Activated CD4-positive, alpha-beta T cell treated with anti-CD3 and anti-CD28 coated beads for 24 hours (primary cell): ENCODE measurements around the gene RNF126.
A peak's percentile ranks its signal among the peaks of the same experiment; 100 is the strongest.
"Not testable (repeated sequence)": the region's sequence is repeated elsewhere in the genome, so short reads cannot be mapped to it uniquely, and the experiment has no call there.

ENCODE experiments used
- DNase-seq, 2 donors: peaks; one replicate each; pipeline ENCODE4 v3.0.0-alpha.2; 2020; ENCODE audit warnings: low read depth in 2 of 2

RNF126 gene

DNA sequence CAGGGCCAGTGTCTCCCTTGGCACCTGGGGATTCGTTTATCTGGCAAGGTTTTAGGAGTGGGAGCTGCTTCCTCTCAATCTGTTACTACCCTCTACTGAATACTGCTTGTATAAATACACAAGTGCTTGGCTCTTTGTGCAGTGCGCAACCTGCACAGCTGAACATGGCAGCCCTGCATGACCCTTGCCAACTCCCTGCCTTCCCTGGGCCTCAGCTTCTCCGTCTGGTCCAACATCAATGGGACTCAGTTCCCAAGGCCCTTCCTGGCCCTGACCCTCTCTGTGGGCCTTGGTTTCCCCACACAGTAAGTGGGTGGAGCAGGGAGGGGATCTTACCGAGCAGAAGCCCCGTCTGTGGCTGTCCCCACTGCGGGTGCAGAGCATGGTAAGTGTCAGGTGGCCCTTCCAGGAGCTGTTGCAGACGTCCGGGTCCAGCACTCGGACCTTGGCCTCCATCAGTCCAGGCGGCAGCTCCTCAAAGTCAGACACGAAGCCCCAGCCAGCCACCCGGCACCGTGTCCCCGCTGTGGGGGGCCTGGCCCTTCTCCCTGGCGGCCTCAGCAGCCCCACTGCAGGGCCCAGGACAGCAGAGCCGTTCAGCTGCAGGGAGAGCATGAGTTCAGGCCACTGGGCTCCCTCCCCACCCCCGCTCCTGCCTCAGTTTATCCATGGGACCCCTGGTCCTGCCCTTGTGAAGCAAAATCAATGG, 23.7 kb upstream of the RNF126 start:
- no peak for DNase-seq

DNA sequence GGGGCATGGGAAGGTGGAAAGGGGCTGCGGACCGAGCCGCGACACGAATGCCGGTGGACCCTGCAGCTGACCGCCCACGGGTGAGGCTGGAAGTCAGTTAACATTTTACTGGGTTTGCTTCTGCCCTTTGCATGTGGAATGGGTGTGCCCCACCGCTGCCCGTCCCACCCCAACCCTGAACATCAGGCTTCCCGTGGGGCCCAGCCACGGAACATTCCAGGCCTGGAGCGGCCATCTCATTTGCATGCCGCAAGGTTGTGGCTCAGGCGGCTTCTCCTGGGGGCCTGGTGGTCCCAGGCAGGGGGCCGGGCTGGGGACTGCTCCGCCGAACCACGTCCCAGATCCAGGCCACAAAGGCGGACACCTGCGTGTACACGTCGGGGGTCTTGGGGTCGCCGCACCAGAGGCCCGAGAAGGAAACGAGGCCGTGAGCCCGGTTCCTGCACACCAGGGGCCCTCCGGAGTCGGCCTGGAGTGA, 22.5 kb upstream of the RNF126 start:
- DNase-seq: no peak

DNA sequence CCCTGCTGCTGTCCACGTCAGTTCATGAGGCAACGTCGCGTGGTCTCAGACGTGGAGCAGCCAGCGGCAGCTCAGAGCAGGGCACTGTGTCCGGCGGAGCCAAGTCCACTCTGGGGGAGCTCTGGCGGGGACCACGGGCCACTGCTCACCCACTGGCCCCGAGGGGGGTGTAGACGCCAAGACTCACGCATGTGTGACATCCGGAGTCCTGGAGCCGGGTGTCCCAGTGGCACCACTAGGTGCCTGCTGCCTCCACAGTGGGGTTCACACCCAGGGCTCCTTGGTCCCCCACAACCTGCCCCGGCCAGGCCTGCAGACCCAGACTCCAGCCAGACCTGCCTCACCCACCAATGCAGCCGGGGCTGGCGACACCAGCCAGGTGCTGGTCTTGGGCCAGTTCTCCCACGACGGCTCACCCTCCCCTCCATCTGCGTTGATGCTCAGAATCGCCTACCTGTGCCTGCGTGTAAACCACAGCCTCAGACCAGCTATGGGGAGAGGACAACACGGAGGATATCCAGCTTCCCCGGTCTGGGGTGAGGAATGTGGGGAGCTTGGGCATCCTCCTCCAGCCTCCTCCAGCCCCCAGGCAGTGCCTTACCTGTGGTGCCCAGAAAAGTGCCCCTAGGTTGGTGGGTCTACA, 19.8 kb upstream of the RNF126 start:
- DNase-seq: no peak

DNA sequence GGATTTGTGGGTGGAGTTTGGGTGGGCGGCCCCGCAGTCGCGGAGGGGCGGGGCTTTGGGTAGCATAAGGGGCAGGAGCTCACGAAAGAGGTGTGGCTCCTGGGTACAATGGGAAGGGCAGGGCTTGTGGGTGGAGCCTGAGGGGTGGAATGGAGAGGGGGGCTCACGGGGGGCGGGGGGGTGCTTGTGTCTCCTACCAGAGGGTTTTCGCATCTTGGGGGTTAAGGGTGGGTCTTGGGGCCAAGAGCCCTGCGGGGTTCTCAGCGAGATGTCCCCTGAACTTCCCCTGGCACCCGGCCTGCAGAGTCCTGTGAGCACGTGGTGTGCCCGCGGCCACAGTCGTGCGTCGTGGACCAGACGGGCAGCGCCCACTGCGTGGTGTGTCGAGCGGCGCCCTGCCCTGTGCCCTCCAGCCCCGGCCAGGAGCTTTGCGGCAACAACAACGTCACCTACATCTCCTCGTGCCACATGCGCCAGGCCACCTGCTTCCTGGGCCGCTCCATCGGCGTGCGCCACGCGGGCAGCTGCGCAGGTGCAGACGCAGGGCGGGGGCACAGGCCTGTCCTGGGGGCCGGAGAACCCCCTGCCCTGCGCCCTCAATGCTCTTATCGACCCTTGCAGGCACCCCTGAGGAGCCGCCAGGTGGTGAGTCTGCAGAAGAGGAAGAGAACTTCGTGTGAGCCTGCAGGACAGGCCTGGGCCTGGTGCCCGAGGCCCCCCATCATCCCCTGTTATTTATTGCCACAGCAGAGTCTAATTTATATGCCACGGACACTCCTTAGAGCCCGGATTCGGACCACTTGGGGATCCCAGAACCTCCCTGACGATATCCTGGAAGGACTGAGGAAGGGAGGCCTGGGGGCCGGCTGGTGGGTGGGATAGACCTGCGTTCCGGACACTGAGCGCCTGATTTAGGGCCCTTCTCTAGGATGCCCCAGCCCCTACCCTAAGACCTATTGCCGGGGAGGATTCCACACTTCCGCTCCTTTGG, 18.3 kb upstream of the RNF126 start:
- peak in 1 of 2 donors; percentile 90 for DNase-seq

DNA sequence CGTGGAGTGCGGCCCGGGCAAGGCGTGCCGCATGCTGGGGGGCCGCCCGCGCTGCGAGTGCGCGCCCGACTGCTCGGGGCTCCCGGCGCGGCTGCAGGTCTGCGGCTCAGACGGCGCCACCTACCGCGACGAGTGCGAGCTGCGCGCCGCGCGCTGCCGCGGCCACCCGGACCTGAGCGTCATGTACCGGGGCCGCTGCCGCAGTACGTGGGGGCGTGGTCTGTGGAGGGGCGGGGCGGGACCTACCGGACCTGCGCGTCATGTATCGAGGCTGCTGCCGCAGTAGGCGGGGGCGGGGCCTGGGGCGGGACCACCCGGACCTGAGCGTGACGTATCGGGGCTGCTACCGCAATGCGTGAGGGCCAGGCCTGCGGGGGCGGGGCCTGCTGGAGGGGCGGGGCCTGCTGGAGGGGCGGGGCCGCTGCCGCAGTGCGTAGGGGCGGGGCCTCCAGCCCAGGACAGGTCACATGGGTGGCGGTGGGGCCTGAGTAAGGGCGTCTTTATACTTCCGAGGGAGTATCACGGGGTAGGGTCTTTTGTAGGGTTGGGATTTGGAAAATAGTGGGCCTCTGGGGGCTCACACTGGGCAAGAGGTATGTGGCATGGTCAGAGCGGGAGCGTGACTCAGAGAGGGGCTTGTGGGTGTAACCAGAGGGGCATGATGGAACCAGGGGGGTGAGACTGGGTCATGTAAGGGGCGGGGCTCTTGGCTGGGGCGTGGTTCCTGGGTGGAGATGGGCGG, 17.4 kb upstream of the RNF126 start:
- peak; percentile 100 for DNase-seq

DNA sequence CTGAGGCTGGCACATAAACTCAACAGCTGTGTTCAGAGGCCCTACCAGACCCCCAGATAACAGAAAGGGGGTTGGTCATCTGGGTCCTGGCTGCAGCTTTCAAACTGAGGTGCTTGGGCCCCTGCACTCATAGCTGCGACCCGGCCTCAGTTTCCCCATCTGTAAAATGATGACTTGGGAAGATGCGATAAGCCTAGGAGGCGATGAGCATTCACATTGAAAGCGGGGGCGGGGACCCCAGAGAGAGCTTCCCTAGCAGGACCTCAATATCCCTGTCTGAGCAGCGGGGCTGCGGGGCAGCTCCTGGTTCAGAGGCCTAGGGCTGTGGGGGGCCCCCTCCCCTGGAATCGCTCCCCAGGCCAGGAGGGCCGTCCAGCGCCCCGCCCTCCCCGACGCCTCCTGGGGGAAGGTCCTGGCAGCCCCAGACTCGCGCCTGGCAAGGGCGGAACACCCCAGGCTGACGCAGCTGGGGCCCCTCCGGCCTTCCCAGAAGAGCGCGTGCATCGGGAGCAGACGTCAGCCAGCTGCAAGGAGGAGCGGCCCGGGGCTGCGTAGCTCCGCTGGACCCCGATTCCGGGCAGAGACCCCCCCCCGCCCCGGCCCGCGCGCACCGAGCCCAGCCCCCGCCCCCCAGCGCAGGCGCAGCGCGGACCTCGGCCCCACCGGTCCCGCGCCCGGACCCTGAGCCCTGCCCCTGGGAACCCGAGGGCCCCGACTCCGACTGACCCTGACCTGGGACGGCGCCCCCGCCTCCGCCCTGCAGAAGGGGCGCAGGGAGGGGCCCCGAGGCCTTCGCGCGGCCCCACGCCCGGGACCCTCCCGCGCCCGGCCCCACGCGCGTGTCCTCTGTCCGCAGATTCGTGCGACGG, 16.6 kb upstream of the RNF126 start:
- DNase-seq: no peak

DNA sequence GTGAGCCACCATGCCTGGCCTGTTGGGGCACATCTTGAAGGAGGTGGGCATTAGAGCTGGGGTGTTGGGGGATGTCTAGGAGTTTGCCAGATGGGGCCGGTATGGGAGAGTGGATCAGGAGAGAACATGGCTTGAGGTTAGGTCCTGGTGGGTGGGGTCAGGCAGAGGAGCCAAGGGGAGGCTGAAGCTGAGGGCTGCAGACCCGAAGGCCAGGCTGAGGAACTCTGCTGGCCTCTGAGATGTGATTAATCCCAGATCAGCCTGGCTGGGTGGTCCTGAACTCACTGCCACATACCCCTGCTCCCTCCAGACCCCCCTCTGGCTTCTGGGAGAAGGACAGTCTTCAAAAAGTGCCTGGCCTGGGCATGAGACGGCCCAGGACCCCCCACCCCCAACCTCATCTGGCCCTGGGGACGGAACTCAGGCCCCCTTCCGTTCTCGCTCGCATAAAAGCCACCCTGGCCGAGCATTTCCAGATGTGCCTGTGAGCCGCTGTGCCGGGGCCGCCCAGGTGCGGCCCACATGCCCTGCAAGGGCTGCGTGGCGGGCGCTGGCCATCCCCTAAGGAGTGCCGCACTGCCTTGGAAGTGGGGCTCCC, 15.9 kb upstream of the RNF126 start:
- no peak for DNase-seq

DNA sequence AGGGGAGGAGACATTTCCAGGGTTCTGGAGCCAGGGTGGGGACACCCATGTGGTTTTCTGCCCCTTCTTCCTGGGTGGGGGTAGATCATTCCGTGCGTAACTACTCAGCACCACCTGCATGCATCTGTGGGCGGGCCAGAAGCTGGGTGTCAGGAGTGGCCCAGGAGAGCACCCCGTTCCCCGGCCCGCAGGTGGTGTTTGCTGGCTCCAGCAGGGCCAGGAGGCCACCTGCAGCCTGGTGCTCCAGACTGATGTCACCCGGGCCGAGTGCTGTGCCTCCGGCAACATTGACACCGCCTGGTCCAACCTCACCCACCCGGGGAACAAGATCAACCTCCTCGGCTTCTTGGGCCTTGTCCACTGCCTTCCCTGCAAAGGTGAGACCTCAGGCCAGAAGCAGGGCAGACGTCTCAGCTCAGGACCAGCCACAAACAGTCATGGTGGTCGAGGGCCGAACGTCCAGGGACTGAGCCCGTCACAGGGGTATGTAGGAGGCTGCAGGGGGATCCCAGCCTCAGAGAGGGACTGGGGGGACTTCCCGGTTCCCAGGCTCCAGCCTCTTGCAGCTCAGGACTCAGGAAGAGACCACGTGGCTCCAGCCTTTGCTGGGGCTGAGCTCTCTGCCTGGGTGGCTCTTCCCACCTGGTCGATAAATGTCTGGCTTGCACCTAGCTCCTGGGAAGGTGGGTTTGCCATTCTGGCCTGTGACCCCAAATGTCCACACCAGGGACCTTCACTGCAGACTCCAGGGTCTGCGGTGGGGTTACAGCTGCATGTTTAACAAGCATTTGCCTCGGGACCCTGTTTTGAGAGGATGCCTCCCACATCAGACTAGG, 14.8 kb upstream of the RNF126 start:
- DNase-seq: no peak

DNA sequence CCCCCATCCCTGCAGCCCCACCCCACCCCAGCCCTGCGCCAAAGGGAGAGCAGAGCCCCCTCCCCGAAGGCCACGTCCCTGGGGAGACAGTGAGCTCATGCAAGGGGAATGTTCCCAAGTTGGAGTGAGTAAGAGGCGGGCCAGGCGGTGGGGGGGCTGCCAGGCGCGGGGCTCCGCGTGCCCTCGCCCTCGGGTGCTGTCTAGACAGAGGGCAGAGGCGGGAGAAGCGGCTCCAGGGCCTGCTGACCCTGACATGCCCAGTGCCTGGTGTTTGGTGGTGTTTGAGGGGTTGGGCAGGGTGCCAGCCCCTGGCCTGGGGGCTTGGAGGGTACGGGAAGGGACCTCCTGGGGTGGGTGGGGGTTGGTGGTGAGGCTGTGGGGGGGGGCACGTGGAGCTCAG, 14.2 kb upstream of the RNF126 start:
- DNase-seq: no peak

DNA sequence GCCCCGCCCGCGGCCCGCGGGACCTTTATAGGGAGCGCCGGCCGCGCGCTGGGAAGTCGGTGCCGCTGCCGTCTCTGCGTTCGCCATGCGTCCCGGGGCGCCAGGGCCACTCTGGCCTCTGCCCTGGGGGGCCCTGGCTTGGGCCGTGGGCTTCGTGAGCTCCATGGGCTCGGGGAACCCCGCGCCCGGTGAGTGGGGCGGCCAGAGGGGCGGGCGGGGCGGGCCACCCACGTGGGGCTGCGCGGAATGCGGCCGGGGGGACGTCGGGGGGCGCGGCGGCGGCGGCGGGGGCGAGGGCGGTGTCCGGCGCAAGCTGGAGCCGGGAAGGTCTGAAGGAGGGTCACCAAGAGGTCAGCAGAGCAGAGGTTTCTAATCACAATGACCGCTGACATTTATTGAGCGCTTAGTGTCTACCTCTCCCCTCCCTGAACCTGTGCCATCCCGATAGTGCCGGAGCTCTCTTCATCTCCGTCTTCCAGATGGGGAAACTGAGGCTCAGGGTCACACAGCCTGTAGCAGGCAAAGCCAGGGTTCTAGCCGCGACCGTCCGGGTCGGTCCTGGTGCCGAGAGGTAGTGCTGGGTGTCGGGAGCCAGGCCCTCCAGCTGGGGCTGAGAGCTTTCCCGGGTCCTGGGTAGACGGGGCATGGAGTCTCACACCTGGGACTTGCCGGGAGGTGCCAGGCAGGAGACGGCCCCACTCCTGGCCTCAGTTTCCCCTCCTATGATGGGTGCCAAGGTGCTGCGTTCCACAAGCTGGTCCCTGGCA, 13.5 kb upstream of the RNF126 start, which contains the start of gene FSTL3:
TSS of gene FSTL3 (plus strand) at position 54 of the 767 bp plus-strand sequence. CDS start at position 86, 32 bp downstream.
- DNase-seq: no peak

DNA sequence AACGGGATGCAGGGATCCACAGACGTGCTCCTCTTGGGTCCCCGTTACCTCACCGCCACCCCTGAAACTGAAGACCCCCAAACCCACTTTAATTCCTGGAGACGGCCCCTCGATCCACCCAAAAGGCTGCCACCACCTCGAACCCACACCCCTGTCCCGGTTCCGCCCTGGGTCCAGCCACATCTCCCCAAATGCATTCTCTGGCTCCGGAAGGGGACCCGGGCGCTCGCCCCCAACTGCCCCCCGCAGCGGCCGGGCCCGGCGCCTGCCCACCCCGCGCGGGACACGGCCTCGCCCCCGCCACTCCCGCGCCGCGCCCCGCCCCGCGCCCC, 13.0 kb upstream of the RNF126 start:
- no peak for DNase-seq

DNA sequence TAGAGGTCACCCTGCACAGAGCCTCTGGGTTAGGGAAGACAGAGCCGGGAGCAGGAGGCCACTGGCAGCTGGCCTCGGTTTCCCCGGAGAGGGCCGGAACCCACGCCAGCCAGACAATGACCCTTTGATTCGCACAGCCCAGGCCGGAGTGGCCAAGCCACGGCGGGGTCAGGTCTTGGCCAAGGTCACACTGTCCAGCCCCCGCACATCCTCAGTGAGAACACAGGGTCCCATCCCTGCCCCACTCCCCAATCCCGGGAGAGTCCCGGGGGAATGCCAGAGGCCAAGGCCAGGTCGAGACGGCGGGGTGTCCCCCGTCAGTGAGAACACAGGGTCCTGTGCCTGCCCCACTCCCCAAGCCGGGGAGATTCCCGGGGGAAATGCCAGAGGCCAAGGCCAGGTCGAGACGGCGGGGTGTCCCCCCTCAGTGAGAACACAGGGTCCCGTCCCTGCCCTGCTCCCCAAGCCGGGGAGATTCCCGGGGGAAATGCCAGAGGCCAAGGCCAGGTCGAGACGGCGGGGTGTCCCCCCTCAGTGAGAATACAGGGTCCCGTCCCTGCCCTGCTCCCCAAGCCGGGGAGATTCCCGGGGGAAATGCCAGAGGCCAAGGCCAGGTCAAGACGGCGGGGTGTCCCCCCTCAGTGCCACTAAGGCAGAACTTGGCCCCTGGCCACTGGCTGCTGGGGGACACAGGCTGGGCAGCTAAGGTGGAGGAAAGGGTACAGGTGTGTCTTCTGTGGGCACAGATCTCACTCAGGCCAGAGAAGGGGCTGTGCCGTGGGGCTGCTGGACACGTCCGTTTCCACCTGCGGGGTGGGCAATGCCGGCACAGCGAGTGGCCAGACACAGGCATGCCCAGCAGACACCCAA, 11.5 kb upstream of the RNF126 start:
- DNase-seq: no peak

DNA sequence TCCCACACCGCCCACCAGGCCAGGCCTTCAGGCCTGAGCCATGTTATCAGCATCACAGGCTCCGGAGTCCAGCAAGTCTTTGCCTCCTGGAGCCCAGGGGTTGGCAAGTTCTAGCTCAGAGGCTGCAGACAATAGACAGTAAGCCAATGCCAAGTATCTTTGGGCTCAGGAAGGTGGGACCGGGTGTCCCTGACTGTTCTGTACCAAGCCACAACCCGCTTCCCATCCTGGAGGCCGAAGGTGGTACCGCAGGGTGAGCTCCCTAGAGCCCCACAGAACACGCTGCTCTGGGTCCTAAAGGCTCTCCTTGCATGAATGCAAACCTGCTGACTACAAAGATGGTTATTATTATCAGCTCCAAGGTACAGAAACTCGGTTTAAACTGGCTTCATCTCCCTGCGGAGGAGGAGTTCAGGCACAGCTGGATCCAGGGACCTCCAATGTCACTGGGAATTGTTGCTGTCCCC, 7.6 kb upstream of the RNF126 start:
- DNase-seq: no peak

DNA sequence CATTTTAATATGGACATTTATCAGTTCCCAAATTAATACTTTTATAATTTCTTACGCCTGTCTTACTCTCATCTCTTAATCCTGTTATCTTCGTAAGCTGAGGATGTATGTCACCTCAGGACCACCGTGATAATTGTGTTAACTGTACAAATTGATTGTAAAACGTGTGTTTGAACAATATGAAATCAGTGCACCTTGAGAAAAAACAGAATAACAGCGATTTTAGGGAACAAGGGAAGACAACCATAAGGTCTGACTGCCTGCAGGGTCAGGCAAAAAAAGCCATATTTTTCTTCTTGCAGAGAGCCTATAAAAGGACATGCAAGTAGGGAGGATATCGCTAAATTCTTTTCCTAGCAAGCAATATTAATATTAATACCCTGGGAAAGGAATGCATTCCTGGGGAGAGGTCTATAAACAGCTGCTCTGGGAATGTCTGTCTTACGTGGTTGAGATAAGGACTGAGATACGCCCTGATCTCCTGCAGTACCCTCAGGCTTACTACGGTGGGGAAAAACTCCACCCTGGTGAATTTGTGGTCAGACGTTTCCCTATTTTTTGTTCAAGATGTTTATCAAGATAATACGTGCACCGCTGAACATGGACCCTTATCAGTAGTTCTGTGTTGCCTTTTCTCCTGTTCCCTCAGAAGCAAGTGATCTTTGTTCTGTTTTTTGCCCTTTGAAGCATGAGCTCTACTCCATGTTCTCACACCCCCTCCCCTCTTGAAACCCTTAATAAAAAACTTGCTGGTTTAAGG, 5.8 kb upstream of the RNF126 start:
- DNase-seq: not testable (repeated sequence)

DNA sequence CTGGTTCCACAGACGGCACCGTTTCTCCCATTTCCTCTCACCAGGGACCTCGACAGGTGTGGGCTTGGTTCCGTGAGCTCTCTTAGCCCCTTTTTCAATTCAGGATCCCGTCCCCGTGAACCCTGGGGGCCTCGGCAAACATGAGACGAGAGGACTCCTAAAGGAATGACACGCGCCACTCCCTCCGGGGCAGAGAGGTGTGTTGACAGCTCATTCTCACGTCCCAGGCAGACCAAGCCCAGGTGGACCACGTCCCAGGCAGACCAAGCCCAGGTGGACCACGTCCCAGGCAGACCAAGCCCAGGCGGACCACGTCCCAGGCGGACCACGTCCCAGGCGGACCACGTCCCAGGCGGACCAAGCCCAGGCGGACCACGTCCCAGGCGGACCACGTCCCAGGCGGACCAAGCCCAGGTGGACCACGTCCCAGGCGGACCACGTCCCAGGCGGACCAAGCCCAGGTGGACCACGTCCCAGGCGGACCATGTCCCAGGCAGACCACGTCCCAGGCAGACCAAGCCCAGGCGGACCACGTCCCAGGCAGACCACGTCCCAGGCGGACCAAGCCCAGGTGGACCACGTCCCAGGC, 4.1 kb upstream of the RNF126 start:
- not testable (repeated sequence) for DNase-seq

DNA sequence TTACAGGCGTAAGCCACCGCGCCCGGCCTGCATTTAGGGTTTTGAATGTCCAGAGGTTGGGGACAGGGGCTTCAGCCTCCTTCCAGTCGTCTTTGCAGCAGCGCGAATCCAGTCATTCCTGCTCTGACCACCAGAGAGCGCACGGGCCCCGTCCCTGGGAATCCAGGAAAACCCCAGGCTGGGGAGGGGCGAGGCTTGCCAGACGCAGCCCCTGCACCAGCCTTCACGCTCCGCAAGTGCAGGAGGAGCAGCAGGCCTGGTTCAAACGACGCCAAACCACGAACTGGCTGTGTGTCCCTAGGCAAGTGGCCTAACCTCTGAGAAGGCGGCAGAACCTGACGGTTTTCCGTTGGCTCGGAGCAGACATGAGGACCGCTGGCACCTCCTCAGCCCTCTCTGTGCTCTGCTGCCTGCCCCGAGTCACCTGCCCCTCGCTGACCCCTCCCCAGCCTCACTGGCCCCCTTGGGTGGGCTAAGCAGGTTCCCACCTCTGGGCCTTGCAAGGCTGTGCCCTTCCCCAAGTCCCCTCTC, 2.0 kb upstream of the RNF126 start:
- DNase-seq: peak; percentile 78 to 84
